ENCODE data around the gene CES3.

CES3 gene, protein sequence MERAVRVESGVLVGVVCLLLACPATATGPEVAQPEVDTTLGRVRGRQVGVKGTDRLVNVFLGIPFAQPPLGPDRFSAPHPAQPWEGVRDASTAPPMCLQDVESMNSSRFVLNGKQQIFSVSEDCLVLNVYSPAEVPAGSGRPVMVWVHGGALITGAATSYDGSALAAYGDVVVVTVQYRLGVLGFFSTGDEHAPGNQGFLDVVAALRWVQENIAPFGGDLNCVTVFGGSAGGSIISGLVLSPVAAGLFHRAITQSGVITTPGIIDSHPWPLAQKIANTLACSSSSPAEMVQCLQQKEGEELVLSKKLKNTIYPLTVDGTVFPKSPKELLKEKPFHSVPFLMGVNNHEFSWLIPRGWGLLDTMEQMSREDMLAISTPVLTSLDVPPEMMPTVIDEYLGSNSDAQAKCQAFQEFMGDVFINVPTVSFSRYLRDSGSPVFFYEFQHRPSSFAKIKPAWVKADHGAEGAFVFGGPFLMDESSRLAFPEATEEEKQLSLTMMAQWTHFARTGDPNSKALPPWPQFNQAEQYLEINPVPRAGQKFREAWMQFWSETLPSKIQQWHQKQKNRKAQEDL

DNA sequence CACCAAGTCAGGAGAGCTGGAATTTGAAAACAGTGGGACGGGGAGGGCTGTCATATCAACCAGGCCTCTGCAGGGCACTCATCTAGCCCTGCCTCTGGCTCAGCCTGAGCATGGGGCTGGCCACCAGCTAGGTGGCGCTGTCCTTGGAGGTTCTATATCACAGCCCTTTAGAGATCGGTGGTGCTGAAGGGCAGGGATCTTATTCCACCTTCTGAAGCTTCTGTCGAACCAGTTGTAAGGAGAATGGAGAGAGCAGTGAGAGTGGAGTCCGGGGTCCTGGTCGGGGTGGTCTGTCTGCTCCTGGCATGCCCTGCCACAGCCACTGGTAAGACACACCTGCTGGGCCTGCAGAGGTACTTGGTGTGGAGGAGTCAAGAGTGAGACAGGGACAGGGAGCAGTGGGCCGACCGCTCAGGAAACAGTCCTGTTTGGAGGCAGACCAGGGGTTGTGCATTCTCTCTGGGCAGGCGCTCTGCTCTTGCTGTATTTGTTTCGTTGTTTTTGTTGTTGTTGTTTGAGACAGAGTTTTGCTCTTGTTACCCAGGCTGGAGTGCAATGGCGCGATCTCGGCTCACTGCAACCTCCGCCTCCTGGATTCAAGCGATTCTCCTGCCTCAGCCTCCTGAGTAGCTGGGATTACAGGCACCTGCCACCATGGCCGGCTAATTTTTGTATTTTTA lies at the start of gene CES3:
Gene CES3, plus strand, starts transcription at position 202 of the 680 bp plus-strand sequence. Its CDS starts 42 bp downstream, at position 244.
- peak; percentile 70 for DNase-seq (ENCODE audit: low spot score)

DNA sequence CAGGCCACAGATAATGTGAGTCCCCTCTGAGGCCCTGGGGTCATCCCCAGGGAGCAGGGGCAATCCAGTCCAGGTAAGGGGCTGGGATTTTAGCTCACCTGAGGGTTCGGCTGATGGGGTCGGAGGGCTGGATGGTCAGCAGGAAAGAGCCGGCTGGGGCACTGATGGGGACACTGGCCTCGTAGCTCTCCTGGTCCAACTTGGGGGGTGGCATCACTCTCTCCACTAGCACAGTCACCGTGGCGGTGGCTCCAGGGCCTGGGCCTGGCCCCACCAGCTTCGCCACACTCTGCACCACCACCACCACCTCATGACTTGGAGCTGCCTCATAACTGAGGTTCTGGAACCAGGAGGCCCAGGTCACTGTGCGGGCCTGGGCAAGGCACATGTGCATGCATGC lies 49.3 kb upstream of the CES3 start:
- no peak for DNase-seq (ENCODE audit: low spot score)

DNA sequence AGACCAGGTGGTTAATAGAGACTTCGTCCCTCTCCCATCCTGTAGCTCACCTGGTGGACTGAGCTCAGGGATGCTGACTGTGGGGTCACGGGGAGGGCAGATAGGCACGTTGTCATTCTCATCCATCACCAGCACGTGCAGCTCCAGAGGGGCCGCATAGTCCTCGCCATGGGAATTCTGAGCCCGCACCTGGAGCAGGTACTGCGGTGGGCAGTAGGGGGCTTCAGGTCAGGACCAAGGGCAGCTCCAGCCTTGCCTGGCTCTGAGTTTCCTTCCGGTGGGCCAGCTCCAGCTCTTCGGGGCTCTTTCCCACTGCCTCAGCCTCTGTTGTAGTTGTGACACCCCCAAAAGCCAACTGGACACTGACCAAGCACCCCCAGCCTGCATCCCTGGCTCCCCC lies 48.0 kb upstream of the CES3 start:
- DNase-seq (ENCODE audit: low spot score), result no peak

DNA sequence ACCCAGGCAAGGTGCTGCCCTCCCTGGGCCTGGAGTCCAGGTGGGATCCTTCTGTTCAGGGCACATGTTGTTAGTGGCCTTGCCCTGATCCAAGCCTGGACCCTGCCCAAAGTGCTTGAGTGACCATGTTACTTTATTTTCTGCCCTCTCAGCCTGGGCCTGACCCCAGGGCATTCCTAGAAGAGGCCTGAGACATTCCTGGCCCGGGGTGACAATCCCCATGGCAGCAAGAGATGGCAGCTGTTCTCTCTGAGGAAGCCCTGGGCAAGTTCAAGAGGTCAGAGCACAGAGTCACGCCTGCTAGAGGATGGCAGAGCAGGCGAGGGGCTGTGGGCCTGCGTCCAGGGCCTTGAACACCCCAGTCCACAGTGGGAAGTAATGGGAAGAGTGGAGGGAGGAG lies 47.4 kb upstream of the CES3 start:
- DNase-seq (ENCODE audit: low spot score), result no peak

DNA sequence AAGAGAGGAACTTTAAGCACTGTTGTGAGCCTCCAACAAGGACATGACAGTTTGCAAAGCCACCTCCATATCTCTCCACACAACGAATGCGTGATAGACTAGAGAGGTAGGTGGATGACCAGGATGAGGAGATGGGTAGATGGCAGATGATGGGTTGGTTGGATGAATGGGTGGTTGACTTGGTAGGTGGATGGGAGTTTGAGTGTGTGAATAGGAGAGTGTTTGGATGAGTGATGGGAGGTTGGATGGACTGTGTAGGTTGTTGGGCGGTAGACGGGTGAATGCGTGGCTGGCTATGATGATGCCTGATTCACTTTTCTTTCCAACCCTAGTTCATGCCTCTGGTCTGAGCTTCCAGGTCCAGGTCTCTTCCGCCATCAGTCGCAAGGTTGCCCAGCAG lies 46.5 kb upstream of the CES3 start:
- DNase-seq (ENCODE audit: low spot score), result no peak

DNA sequence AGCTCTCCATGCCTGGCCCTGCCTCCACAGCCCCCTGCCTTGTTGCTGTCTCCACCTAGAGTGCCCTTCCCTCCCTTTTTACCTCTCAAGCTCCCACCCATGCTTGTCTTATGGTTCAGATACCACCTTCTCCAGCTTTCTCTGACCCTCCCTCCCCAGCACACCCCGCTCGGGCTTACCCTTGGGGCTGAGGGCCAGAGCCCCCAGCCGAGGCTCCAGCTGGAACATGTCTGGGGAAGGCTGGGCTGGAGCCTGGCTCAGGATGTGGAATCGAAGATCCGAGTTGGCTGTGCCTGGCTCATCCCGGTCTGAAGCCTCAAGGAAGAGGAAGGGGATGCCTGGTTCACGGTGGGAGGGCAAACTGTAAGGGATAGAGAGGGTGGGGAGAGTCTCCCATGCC lies 46.0 kb upstream of the CES3 start:
- DNase-seq (ENCODE audit: low spot score), result no peak

DNA sequence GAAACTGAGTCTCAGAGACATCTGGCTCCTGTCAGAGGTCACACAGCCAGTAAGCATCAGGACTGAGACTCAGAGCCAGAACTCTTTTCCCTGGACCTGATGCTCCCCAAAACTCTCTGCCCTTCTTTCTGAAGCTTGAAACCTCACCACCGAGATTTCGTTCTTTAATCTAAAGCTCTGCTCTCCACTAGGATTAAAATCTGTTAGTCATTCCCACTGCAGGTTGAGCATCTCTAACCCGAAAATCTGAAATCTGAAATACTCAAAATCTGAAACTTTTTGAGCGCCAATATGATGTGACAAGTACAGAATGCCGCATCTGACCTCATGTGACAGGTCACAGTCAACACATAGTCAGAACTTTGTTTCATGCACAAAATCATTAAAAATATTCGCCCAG lies 44.5 kb upstream of the CES3 start:
- no peak for DNase-seq (ENCODE audit: low spot score)

DNA sequence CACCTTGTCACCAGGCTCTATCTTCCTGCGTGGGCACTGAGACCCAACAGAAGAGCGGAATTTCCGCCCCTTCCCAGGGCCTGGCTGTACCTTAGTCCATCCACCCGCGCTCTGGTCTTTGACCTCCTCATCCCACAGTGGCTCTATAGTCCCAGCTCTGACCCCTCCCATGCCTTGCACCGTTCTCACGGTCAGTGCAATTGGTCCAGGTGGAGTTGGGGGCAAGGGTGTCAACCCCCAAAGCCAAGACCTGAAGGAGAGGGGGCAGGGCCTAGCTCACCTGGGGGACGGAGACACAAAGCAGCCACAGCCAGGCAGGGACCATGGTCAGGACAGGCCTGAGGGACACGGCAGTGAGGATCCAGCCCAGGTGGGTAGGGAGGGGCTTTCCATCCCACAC lies 43.3 kb upstream of the CES3 start:
- DNase-seq (ENCODE audit: low spot score), result no peak

DNA sequence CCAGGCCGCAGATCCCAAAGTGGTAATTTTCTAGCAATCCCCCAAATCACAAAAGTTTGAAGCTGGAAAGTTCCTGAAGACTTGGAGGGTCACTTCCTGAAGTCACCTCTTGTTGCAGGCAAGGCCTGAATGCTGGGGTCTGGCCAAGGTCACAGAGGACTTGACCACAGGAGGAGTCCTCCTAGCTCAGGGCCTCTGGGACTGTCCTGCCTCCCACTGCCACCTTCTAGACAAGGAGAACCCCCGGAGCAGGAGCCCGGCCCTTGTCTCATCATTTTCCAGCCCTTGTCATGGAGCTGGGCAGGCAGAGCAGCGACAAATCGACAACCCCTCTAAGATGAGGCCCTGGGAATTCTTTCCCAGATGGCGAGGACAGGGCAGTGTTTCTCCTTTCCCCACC lies 42.7 kb upstream of the CES3 start:
- no peak for DNase-seq (ENCODE audit: low spot score)

DNA sequence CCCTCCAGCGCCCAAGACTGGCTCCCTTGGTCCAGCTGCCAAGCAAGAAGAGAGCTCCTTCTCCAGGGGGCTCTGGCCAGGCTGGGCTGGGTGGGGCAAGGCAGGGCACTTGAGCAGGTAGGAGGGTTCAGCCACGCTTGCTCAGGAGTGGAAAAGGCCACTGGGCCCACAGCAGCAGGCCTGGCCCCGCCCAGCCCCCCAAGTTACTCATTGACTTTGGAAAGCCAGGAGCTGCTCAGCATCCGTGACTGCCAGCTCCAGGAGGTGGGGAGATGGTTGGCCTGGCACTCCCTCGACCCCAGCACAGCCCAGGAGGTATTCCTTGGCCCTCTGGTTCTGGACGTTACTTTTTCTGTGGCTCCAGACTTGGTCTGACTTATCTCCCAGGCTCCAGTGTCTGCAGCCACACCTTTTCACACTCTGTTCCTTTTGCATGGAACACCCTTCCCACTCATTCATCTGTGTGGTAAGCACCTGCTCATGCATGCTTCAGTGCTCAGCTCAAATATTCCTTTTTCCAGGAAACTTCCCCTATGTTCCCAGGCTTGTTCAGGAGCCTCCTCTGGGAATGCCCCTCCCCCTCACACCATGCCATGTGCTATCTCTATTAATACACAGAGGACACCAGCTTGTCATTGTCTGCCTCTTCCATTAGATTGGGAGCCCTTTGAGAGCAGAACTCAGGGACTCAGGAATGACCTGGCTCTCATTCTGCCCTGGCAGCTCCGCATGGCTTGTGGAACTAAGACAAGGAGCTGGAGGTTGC lies 42.1 kb upstream of the CES3 start, which contains the start of gene CDH16:
Gene CDH16, minus strand, starts transcription at position 83 of the 766 bp plus-strand sequence. CDS start 820 bp downstream, outside the sequence.
- DNase-seq (ENCODE audit: low spot score), result no peak

DNA sequence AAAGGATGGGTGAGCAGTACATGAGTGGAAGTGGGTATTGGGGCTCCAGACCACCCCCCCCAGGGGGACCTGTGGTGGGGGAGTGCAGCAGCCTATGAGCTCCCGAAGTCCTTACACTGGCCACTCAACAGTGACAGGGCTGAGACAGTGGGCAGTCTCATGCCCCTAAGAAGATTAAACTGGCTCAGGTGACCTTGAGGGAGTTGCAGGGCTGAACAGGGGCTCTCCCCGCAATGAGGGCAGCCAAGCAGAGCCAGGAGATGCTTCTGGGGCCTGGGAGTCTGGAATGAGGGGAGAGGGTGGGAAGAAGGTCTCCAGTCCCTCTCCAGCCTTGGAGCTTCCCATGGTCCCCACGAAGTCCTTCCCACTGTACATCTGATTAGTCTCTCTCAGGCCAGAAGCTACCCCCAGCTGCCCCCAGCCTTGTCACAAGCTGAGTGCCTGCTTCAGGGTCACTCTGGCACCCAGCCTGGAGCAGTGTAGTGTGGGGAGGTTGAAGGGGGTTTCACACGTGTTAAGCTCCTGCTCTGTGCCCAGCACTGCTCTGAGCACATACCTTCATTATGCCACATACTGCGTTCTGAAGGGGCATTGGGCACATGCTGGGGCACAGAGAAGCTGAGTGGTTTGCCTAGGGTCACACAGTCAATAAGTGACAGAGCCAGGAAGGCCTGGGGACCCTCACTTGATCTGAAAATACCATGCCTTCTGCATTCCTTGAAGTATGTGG lies 41.3 kb upstream of the CES3 start:
- no peak for DNase-seq (ENCODE audit: low spot score)

DNA sequence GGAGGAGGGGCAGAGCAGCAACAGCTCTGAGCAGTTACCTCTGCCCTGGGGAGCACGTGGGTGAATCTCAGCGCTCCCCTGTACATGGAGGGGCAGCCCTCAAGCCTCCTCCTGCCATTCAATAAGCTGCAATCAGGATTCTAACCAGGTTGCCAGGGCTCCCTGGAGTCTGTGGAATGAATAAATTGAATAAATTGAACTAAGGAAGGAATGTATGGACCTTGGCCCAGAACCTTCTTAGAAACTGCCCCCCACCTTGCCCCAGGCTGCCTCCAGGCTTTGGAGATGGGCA lies 40.8 kb upstream of the CES3 start:
- no peak for DNase-seq (ENCODE audit: low spot score)

DNA sequence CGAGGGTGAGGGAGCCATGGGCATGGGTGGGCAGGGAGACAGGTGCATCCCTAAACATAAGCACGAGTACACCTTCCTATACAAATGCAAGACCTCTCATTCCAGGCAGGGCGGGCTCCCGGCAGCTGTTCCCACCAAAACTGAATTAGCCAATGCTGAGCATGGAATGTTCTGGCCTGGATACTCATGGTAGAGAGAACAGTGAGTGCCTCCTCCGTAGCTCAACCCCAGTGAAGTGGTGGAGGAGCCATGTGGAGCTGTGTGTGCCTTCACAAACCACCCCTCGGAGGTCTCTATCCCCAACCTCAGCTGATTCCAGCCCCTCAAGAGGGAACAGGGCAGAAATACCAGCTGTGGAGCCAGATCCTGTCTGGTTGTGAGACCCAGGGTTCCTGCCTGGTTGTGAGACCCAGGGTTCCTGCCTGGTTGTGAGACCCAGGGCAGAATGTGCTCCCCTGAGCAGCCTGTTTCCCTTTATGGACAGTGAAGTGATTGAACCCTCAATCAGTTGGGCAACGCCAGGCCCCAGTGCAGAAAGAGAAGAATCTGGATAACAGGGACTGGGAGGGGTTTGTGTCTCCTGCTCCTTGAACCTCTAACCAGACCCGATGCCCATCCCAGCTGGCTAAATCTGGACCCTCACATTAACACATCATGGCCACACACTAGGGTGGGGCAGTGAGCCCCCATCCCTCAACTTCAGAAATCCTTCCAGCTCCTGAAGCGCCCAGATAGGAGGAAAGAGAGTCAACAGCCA lies 40.0 kb upstream of the CES3 start:
- no peak for DNase-seq (ENCODE audit: low spot score)

DNA sequence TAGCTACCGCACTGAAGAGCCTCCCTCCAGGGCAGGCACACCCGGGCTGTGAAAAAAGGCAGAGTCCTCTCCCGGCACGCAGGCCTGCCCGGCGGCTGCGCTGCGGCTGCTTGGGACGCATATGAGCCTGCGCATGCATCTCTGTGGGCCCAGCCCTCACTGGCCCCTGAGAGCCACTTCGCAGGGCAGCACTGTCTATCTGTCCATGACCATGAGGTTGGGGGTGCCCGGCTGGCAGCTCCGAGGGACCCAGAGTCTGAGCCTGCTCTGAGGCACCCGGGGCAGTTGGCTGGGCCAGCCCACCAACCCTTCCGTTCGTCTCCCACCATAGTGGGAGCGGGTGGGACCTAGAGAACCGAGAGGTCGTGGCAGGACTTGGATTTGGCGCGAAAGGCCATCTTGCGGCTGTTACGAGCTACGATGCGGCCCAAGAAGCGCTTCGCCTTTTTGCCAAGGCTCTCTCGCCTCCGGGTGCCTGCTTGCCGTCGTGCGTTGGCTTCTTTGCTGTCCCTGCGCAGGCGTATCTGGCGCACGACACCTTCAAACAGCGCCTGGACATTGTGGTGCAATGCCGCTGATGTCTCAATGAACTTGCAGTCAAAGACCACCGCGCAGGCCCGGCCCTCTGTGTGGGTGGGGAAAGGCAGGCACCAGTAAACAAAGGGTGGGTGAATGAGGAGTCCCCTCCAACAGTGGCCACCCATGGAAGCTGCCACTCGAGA lies 39.2 kb upstream of the CES3 start:
- no peak for DNase-seq (ENCODE audit: low spot score)

DNA sequence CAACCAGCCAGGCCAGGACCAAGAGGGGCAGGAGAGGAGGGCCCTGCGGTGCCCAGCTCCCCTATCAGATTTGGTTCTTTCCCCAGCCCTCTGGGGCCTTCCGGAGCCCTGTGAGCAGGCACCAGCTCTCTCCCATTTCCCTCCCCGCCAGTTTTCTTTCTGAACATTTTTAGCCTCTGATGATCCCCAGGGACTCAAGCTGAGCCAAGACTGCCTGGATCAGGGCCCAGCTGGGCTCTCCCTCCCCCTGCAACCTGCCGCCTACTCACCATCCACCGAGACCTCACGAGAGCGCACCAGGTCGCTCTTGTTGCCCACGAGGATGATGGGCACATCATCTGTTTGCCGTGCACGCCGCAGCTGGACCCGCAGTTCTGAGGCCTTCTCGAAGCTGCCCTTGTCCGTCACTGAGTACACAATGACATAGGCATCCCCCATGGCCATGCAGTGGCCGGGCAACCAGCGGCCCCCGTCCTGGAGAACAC lies 37.8 kb upstream of the CES3 start:
- DNase-seq (ENCODE audit: low spot score), result peak; percentile 55

DNA sequence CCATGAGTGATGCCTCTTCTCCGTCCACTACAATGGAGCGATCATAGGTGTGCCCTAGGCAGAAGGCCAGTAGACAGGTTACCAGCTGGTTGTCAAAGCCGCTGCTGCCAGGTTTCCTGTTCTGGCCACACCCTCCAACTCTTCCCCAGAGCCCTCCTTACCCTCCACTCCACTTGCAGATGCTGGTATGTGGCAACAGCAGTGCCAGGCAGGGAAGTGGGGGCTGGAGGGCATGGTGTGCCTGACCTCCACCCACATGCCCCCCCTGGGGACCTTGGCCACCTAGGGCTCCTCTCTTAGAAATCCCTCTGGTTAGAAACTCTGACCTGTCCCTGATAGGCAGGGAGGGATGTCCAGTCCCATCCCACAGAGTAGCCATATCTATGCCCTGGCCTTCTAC lies 37.2 kb upstream of the CES3 start:
- DNase-seq (ENCODE audit: low spot score), result no peak

DNA sequence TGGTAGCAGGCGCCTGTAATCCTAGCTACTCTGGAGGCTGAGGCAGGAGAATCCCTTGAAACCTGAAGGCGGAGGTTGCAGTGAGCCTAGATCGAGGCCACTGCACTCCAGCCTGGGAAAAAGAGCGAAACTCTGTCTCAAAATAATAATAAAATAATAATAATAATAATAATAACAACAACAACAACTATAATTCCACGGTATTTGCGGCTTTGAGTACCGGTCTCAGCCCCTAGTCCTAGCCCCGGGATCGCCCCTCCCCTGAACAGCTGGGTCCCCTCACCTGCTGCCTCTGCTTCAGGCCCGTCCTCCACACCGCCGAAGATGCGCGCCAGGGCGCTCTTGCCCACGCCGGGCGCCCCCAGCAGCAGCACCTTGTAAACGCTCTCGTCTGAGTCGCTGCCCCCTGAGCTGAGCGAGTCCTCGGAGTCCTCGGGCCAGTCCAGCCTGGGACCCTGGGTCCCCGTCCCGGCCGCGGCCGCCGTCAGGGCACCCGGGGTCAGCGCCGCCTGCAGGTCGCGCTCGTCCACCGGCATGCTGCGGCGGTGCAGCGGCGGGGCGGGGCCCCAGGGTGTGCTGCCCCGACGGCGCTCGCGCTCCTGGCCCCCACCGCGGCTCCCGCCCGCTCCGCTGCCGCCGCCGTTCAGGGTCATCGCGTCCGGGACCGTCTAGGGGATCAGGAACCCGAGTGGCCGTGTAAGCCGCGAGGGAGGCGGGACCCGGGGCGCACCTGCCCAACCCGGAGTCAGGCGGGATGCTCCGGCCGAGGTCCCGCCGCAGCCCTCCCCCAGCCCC lies 36.3 kb upstream of the CES3 start:
- DNase-seq (ENCODE audit: low spot score), result no peak

DNA sequence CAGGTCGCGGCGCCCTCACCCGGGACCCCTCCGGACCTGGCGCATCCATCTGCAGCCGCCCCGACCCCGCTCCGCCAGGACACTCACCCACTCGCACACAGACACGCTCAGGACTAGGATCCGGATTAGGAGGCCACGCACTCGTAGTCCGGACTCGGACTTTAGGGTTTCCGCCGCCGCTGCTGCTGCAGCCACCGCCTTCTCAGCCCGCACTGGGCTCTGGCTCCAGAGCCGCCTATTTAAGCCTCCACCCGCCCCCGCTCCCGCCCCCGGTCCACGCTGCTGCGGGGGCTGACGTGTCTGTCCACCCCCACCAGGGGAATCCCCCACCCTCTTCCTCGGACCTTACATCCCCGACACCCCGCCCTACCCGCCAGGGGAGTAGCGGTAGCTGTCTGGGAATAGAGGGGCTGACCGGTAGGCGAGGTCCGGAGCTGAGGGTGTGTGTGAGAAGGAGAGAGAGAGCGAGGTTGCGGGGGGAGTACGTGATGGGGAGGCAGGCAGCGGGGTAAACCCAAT lies 35.7 kb upstream of the CES3 start, which contains the start of gene RRAD:
Gene RRAD, minus strand, starts transcription at position 214 of the 519 bp plus-strand sequence. CDS start 356 bp downstream, outside the sequence.
- DNase-seq (ENCODE audit: low spot score), result no peak

Measured in cerebellar cortex (tissue), 1 donor.